Measurements from ENCODE around the gene OR6N1.

The OR6N1 gene

GRCh38 chr1:158814970-158815369 is 43.0 kb upstream of the OR6N1 start:
- H3K4me3 ChIP-seq (ENCODE audit: low read depth, low read length), result no peak overlapping the region
- no peak for DNase-seq (ENCODE audit: low read depth, low spot score)
- CTCF ChIA-PET, result no interaction called here
- TF ChIP-seq CTCF (IDR thresholded peaks at IDR 0.05; ENCODE audit: insufficient read depth, low read length, missing control alignments), result no peak
- POLR2A ChIA-PET, result no interaction called here

- ChIA-PET POLR2A (no interaction called here), CTCF (no interaction called here)
- no peak overlapping the region for H3K4me3 ChIP-seq (ENCODE audit: low read depth, low read length)
- no peak for TF ChIP-seq CTCF (IDR thresholded peaks at IDR 0.05; ENCODE audit: insufficient read depth, low read length, missing control alignments)
- no peak for DNase-seq (ENCODE audit: low read depth, low spot score)
These were observed 41.2 kb upstream of the OR6N1 start for GRCh38 chr1:158813164-158813563.

GRCh38 chr1:158812336-158812735 is 40.3 kb upstream of the OR6N1 start:
- DNase-seq (ENCODE audit: low read depth, low spot score), result no peak
- POLR2A ChIA-PET, result no interaction called here
- no peak for TF ChIP-seq CTCF (IDR thresholded peaks at IDR 0.05; ENCODE audit: insufficient read depth, low read length, missing control alignments)
- CTCF ChIA-PET, result no interaction called here
- no peak overlapping the region for H3K4me3 ChIP-seq (ENCODE audit: low read depth, low read length)

GRCh38 chr1:158810311-158810710 is 38.3 kb upstream of the OR6N1 start:
- CTCF ChIA-PET, result no interaction called here
- POLR2A ChIA-PET, result no interaction called here
- H3K4me3 ChIP-seq (ENCODE audit: low read depth, low read length), result no peak overlapping the region

GRCh38 chr1:158809862-158810261 is 37.9 kb upstream of the OR6N1 start:
- POLR2A ChIA-PET, result no interaction called here
- TF ChIP-seq CTCF (IDR thresholded peaks at IDR 0.05; ENCODE audit: insufficient read depth, low read length, missing control alignments), result no peak
- no peak for DNase-seq (ENCODE audit: low read depth, low spot score)
- H3K4me3 ChIP-seq (ENCODE audit: low read depth, low read length), result no peak overlapping the region
- CTCF ChIA-PET, result no interaction called here

More at GRCh38 chr1:158810311-158810710, 38.3 kb upstream of the OR6N1 start:
- TF ChIP-seq CTCF (IDR thresholded peaks at IDR 0.05; ENCODE audit: insufficient read depth, low read length, missing control alignments), result no peak
- DNase-seq (ENCODE audit: low read depth, low spot score), result no peak

- no peak for DNase-seq (ENCODE audit: low read depth, low spot score)
- TF ChIP-seq CTCF (IDR thresholded peaks at IDR 0.05; ENCODE audit: insufficient read depth, low read length, missing control alignments), result no peak
- ChIA-PET CTCF (no interaction called here), POLR2A (no interaction called here)
- H3K4me3 ChIP-seq (ENCODE audit: low read depth, low read length), result no peak overlapping the region
These were observed 37.3 kb upstream of the OR6N1 start for GRCh38 chr1:158809256-158809655.

Data from AG04449 (cell line).